Breast epithelium (tissue), 4 donors: ENCODE data around the gene CNNM4. TPM values are rescaled to one million over a fixed set of nuclear protein-coding genes. Genes with fewer than 3 reads are reported as not detected.

Source experiments
- DNase-seq, 2 donors: peaks; one replicate each; pipeline ENCODE4 v3.0.0-alpha.2; 2019; ENCODE audit warnings: low spot score in 2 of 2
- H3K27ac ChIP-seq, 2 donors: fragments of 200-600 bp; sonication (generic) in 1 of 2; one replicate each; pipeline ENCODE4 v1.5.1; 2016 to 2019; ENCODE audit warnings: mild to moderate bottlenecking in 1 of 2
- H3K27me3 ChIP-seq, 2 donors: fragments of 200-600 bp; sonication (generic) in 1 of 2; one replicate each; pipeline versions ENCODE4 v1.5.1 to v1.6.0; 2017 to 2019; ENCODE audit warnings: control low read depth in 1 of 2, mild to moderate bottlenecking in 1 of 2
- H3K36me3 ChIP-seq: fragments of 200-600 bp; one replicate; pipeline ENCODE4 v1.5.1; 2019
- H3K4me1 ChIP-seq, 2 donors: fragments of 200-600 bp; sonication (generic); one replicate each; pipeline ENCODE4 v1.5.1; 2016 to 2019; ENCODE audit warnings: control low read depth in 1 of 2
- H3K4me3 ChIP-seq, 3 donors: fragments of 200-600 bp; sonication (generic); 1 replicate in 2 of 3; 2 replicates in 1 of 3; pipeline ENCODE4 v1.5.1; 2016 to 2019; ENCODE audit warnings: mild to moderate bottlenecking in 3 of 3, moderate library complexity in 2 of 3
- H3K9me3 ChIP-seq, 2 donors: fragments of 200-600 bp; sonication (generic) in 1 of 2; one replicate each; pipeline ENCODE4 v1.5.1; 2016 to 2019; ENCODE audit warnings: control low read depth in 1 of 2
- CTCF ChIP-seq, 3 donors: fragments of 450-650 bp; IDR thresholded peaks; one replicate each; pipeline ENCODE4 v1.5.1; 2016 to 2017; ENCODE audit warnings: antibody characterized with exemption in 3 of 3, mild to moderate bottlenecking in 3 of 3, moderate library complexity in 3 of 3
- POLR2A ChIP-seq: fragments of 450-650 bp; IDR thresholded peaks from one replicate; pipeline ENCODE4 v1.6.1; 2016; ENCODE audit warnings: antibody characterized with exemption, mild to moderate bottlenecking, moderate library complexity
- POLR2AphosphoS5 ChIP-seq, 3 donors: sonication (generic); formaldehyde crosslinking; IDR thresholded peaks; one replicate each; pipeline ENCODE4 v1.6.1; 2017; ENCODE audit warnings: antibody characterized with exemption in 3 of 3
- intact Hi-C: fragments of 100-400 bp; cut with DNase I; formaldehyde crosslinking; loops from one replicate; pipeline ENCODE4 v1.15.1; 2023; ENCODE audit warnings: low total_unique reads
- total RNA-seq, 3 donors: library from RNA; depleted of rRNA; stranded (reverse); fragments of >200 nt; gene quantifications; one replicate each; pipeline ENCODE4 v1.1.0, GENCODE V29; 2016

Gene CNNM4
- total RNA-seq, 3 donors from 2014 or later: 2.7 to 12.1 (median 9.5) TPM

- H3K4me3 ChIP-seq: no peak overlapping the region
- H3K27me3 ChIP-seq: no peaks in the 10 kb centered on the region
- no peaks in the 10 kb centered on the region for H3K9me3 ChIP-seq
- intact Hi-C loops: no loop called here
- TF ChIP-seq POLR2A (no peak), POLR2AphosphoS5 (IDR thresholded peaks at IDR 0.05) (no peak), CTCF (IDR thresholded peaks at IDR 0.05) (no peak)
- no peak for DNase-seq
- H3K27ac ChIP-seq: no peak overlapping the region
- peaks cover 4 to 16% of the 10 kb centered on the region in 2 donors for H3K4me1 ChIP-seq
- no peaks in the 10 kb centered on the region for H3K36me3 ChIP-seq
Measured at GRCh38 chr2:96737251-96737650, 23.5 kb upstream of the CNNM4 start.

- intact Hi-C loops: no loop called here
- Histone ChIP-seq H3K4me3 (no peak overlapping the region), H3K9me3 (no peaks in the 10 kb centered on the region), H3K27ac (peak overlapping the region in 1 of 2 donors; percentile 45), H3K36me3 (no peaks in the 10 kb centered on the region), H3K27me3 (no peaks in the 10 kb centered on the region), H3K4me1 (peaks cover 4 to 16% of the 10 kb centered on the region in 2 donors)
- no peak for TF ChIP-seq CTCF (IDR thresholded peaks at IDR 0.05)
- TF ChIP-seq POLR2AphosphoS5 (IDR thresholded peaks at IDR 0.05): no peak
- TF ChIP-seq POLR2A: no peak
- no peak for DNase-seq
Measured at GRCh38 chr2:96737831-96738230, 22.9 kb upstream of the CNNM4 start.

- Histone ChIP-seq H3K27ac (peak overlapping the region; percentile 85 to 88), H3K4me1 (peaks cover 4 to 16% of the 10 kb centered on the region in 2 donors), H3K9me3 (no peaks in the 10 kb centered on the region), H3K36me3 (no peaks in the 10 kb centered on the region), H3K4me3 (peak overlapping the region; percentile 84 to 91 (median 87)), H3K27me3 (no peaks in the 10 kb centered on the region)
- intact Hi-C loops: no loop called here
- TF ChIP-seq POLR2A (no peak), POLR2AphosphoS5 (IDR thresholded peaks at IDR 0.05) (no peak)
- no peak for DNase-seq
Measured at GRCh38 chr2:96739076-96739632, 21.5 kb upstream of the CNNM4 start.

- peak; percentile 97 to 99 for DNase-seq
- peak within 1 kb of the TSS; percentile 85 to 88 for H3K27ac ChIP-seq
- H3K9me3 ChIP-seq: no peaks in the 10 kb centered on the region
- peaks cover 3 to 16% of the 10 kb centered on the region in 2 donors for H3K4me1 ChIP-seq
- no peaks in the 10 kb centered on the region for H3K36me3 ChIP-seq
- no peaks in the 10 kb centered on the region for H3K27me3 ChIP-seq
- peak within 1 kb of the TSS; percentile 84 to 91 (median 87) for H3K4me3 ChIP-seq
- intact Hi-C loops: no loop called here
- no peak for TF ChIP-seq CTCF (IDR thresholded peaks at IDR 0.05)
- peak; percentile 48 to 80 (median 70) for TF ChIP-seq POLR2AphosphoS5 (IDR thresholded peaks at IDR 0.05)
Measured at GRCh38 chr2:96739633-96740428, 20.9 kb upstream of the CNNM4 start, which contains the start of gene LMAN2L. LMAN2L (minus strand) TSS chr2:96740064; CDS start chr2:96740040, 24 bp downstream.

- Histone ChIP-seq H3K27ac (peak overlapping the region in 1 of 2 donors; percentile 4), H3K27me3 (no peaks in the 10 kb centered on the region), H3K4me3 (no peak overlapping the region), H3K36me3 (no peaks in the 10 kb centered on the region), H3K4me1 (no peaks in the 10 kb centered on the region), H3K9me3 (no peaks in the 10 kb centered on the region)
- TF ChIP-seq POLR2A (no peak), POLR2AphosphoS5 (IDR thresholded peaks at IDR 0.05) (no peak), CTCF (IDR thresholded peaks at IDR 0.05) (no peak)
- intact Hi-C loops: no loop called here
- no peak for DNase-seq
Measured at GRCh38 chr2:96747061-96747617, 13.6 kb upstream of the CNNM4 start.
